NCI-H2081 treated with DMSO at 0.1 percent for 48 hours (cell line): ENCODE data around the gene NOS2.

Experiments used
- DNase-seq: peaks from one replicate; lab custom pipeline; 2025; lab: John Stamatoyannopoulos, UW

Gene NOS2

DNA sequence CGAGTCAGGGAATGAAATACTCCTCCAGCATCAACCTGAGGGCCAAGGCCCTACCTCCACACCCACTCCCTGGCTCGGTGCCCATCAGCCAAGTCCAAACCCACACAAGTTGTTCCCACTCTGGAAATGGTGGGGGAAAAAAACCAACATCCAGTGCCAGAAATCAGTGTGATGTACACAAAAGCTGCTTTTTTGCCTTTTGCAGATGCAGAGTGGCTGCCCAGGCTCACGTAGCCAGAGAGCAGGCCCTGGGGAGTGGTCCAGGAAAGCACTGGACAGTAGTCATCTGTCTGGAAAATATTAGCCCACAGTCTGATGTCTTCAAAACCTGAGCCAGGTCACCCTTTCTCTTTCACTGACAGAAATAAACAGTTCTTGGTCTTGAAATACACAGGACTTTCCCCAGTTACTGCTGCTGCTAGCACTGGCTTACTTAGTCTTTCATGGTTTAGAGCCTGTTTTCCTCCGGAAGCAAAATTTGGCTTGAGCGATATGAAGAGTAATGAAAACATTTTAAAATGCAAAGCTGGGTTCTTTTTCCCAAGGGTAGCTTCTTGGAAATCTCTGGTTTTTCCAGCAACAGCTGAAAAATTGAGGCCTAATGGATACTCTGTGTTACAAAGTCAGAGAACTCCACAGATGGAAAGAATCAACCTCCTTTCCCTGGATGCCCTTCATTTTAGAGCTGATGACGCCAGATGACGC is 18.2 kb upstream of the NOS2 start:
- DNase-seq: no peak

DNA sequence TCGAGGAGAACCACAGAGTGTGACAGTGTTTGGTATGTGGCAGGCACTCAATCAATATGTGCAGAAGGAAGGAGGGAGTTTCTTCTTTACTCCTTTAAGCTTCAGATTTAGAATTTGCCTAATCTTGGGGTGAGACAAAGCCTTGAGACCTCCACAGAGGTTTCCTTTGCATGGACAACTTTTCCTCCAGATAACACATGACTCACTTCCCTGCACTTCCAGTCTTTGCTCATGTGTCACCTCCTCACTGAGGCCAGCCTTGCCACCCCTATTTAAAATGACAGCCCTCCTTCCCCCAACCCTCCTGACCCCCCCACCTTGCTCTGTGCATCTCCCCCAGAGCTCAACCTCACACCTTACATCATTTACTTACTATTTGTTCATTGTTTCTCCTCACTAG is 17.4 kb upstream of the NOS2 start:
- DNase-seq: no peak

DNA sequence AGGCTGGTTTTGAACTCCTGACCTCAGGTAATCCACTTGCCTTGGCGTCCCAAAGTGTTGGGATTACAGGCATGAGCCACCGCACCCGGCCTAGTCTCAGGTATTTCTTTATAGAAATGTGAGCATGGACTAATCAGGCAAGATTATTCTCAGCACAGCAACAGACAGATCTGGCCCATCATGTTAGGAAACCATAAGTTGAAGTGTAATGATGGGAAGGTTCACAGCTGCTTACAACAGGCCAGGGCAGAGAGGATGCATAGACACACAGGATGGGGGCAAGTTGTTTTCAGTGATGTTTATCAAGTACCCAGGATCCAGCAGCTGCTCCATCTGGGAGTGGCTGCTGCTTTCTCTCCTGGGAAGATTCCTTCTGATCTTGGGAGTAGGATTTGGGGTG is 16.6 kb upstream of the NOS2 start:
- no peak for DNase-seq

DNA sequence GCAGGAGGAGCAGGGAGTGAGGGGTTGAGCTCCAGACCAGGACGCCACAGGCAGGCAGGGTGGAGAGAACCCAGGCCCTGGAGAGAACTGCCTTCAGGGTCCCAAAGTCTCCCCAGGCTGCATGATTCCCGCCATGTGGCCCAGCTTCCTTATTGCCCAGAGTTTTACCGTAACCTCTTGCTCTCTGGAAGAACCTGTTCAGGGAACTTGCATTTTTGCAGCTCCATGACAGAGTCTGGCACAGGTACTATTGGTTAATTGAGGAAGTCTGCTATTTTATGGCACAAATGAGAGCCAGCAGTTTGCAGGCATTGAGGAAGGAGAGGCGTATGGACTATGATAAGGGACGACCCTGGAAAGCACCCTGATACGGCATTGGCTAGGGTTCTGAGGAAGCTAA is 11.6 kb upstream of the NOS2 start:
- no peak for DNase-seq

DNA sequence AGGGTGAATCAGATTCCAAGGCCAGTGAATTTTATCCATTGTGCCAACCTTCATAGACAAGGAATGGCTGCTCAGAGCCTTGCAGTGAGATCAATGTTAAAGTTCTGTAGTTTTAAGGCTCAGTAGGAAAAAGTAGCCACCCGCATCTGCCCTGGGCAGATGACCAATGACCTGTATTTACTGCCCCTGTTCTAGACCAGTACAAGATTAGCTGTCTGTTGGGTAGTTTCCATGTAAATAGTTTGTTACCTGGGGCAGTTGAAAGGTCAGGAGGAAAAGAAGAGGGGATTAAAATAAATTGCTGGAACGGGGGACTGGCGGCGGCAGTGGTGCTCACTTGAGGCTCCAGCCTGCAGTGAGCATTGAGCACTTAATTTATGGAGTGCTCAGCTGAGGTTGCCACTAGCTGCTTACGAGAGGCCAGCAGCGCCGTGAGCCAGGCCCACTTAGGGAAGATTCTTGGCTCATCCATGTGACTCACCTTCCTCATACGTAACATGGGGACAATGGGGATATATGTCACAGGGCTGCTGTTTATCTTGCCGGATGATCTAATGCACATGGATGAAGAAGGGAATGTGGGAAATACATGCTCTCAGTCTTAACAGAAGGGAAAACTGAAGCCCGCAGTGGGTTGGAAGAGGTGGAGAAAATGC is 10.7 kb upstream of the NOS2 start:
- no peak for DNase-seq

DNA sequence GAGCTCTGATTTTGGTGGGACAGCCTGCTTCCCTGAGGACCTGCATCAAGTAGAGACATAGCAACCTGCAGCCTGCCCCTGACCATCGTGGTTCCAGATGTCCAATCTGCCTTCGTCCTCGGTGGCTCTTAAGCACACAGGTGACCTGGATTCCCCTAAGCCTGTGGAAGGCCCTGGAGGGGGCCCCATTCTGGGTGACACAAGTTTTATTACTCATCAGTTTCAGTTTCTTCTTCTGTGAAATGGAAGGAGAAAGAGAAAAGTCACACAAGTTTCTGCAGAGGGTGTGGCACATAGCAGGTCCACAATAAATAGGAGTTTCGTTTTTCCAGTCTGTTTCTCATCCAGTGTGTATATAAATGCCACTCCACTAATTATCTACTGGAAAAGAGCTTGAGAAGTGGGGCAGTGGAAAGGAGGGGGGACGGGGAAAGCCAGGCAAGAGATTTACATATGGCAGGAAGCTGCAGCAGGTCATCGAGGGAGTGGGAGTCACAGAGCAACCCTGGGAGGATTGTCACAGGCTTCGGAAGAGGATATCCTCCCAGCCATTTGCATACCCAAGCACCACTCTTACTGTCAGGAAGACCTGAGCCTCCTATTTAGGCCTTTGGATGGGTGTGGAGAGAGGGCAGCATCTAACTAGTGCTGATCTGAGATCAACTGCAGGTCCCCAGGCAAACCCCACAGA is 10.0 kb upstream of the NOS2 start:
- DNase-seq: no peak

DNA sequence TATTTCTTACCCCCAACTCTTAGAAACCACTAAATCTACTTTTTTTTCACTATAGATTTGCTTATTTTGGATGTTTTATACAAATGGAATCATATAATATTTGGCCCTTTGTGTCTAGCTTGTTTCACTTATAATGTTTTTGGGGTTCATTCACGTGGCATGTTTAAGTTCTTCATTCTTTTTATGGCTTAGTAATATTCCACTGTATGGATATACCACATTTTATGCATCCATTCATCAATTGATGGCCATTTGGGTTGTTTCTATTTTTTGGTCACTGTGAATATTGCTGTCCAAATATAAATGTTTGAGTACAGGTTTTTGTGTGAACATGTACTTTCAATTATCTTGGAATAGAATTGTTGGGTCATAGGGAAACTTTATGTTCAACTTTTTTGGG is 9.2 kb upstream of the NOS2 start:
- no peak for DNase-seq

DNA sequence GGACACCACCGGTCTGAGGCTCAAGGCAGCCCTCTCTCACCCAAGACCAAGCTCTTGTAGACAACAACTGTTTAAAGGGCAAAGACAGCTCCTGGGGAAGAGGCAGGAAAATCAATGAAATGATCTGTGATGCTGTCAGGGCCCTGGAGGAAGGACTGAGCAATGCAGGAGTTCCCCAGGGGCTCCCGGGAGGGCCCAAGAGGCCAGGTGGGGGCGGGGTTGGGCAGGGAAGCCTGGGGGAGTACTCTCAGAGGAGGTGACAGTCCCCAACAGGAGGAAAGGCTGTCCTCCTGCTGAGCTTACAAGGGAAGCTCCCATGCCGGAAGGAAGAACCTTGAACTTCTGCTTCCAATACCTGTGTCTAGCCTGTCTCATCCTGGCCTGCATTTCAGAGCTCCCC is 8.3 kb upstream of the NOS2 start:
- DNase-seq: no peak

DNA sequence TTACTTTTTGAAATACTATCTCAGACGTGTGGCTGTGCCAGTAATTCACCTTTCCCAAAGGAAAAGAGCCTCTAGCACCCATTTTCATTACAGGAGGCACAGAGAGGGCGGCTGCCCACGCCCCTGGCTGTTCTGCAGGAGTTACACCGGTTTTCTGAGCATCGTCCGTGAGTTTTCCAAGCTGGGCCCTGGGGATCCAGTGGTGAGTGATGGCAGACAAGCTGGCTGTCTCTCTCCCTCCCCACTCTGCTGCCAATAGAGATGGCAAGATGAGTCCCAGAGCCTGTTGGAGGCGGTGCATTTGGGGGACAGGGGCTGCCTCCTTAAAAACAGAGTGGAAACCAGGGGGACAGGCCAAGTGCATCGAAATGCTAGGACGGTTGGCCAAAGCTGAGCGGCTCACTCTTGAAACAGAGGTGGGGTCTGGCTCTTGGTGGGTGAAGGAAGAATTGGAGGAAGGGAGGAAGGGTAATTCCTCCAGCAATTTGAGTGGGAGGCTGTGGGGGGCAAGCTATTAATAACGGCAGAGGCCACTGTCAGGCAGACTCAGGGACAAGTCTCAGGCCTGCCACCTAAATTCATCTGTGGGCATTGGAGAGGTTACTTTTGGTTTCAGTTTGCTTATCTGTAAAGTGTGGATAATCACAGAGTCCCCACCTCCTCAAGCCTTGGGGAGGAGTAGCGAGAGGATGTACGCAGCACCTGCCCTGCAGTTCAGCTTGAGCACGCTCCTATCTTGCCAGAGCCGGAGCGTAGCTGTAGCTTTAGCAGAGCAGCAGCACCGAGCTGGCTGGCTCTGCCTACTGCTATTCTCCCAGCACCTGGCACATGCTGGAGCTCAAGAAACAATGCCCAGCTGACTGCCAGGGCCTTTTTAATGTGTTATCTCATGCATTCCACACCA is 7.5 kb upstream of the NOS2 start:
- no peak for DNase-seq

DNA sequence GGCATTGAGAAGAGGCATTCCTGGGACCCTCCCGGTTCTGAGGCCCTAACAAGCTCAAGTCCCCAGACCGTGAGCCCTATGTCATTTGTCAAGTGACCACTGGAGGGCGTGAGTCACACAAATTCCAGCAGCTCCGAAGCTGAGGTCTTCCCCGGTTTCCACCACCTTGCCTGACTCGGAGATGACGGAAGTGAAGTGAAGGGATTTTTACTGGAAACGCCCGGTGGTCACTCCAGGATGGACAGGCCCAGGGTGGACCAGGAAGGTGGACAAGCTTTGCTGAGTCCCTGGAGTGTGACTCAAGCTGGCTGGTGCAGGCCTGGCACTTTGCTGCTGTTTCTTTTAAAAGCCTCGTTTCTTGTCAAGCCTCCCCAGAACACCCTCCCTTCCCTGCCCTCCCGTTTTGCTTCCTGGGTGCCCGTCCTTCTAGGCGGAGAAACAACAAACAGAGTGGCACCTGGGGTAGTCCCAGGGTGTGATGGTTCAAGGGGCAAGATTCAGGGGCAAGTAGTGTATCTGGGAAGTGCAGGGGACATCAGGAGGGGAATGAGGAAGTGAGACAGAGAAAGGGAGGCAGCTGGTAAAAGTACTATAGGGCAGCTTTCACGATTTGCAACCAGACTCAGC is 5.3 kb upstream of the NOS2 start:
- no peak for DNase-seq

DNA sequence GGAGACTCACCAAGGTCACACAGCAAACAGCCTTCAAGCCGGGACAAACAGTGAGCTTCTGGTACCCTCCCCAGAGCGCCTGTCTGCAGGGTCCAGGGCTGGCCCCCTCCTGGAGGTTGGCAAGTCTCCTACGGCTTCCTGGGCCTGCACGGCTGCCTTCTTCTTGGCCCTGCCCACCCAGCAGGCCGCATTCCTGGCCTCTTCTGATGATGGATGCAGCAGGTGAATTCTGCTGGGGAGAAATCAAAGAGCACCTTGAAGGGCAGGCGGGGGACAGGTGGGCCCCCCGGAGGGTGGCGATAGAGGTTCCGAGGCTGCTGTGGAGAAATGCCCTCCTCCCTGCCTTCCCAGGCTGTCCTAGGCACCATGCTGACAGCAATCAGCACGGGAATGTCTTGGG is 3.8 kb upstream of the NOS2 start:
- DNase-seq: no peak

DNA sequence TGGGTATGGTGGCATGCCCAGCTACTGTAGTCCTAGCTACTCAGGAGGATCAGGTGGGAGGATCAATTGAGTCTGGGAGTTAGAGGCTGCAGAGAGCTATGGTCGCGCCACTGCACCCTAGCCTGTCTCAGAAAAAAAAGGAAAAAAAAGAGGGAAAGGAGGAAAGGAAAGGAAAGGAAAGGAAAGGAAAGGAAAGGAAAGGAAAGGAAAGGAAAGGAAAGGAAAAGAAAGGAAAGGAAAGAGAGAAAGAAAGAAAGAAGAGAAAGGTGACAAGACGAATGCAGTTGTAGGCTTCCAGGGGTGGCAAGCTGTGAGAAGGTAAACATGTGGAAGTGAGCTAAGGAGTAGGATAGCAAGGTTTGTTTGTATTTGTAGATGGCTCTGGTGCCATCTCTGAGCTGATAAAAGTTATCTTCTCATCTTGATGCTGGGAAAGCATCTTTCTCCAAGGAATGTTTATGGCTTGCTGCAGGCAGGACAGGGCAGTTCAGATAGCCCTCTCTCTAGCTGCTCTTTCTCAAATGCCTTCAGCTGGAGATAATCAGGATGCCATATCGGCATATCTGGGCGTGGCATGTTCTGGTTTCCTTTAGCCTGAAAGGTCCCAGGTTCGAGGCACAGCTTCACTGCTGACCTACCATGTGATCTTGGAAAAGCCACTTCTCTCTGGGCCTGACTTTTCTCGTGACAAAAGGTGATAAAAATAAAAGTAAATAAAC is 2.8 kb upstream of the NOS2 start:
- no peak for DNase-seq

DNA sequence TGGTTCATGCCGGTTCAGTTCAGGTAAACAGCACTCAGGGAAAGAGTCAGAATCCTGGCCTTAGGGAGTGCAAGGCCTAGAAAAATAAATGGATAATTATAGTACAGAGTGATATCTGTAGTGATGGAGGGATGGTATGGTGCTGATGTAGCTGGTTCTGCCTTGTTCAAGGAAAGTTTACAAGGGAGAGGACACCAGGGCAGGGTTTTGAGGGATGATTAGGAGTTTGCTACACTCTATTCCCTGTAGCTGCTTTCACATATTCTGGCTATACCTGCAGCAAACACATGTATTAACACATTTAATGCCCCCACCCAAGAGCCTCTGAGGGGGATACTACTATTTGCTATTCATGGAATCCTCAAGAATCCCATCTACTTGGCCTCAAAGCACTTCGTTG is 1.7 kb upstream of the NOS2 start:
- no peak for DNase-seq

DNA sequence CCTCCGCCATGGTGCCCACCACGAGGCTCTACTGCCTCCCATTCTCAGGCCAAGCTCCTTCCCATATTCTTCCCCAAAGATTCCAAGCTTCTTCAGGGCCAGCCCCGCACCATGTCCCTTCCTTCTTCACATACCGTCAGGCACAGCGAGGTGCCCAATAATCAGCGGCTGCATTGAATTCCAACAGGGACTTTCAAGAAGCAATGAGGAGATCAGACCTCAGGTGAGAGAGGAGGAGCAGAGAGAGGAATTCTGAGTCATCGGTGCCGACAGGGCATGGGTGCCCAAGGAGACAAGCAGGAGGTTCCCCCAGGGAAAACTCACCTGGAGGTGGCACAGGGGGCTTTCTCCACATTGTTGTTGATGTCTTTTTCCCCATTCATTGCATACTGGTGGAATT is 2.0 kb downstream of the NOS2 start:
- no peak for DNase-seq

DNA sequence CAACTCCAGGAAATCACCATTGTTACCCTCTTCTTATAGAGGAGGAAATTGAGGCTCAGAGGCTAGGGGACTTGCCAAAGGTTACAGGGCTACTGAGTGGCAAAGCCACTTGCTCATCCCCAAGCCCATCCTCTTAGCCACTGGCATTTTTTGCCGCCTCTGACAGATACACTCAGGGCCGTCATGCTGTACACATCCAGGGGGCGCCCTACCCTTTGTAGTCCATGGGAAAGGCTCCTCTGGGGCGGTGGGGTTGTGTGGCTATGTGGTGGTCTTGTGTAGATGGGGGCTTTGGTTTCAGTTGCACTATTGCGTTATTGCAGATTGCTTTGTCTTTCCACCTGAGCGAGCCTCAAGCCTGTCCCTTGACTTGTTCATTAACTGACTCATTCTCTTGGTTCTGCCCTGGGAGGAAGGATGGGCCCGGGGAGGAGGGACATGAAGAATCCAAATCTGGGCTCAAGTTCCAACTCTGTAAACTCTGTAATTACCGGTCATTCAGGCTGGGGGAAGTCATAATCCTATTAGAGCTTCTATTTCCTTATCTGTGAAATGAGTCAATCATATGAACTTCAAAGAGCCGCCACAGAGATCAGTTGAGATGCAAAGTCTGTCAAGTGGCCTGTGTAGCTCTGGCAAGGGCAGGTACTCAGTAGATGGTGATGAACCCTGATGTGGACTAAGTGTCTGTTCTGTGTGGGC is 2.8 kb downstream of the NOS2 start:
- DNase-seq: no peak

DNA sequence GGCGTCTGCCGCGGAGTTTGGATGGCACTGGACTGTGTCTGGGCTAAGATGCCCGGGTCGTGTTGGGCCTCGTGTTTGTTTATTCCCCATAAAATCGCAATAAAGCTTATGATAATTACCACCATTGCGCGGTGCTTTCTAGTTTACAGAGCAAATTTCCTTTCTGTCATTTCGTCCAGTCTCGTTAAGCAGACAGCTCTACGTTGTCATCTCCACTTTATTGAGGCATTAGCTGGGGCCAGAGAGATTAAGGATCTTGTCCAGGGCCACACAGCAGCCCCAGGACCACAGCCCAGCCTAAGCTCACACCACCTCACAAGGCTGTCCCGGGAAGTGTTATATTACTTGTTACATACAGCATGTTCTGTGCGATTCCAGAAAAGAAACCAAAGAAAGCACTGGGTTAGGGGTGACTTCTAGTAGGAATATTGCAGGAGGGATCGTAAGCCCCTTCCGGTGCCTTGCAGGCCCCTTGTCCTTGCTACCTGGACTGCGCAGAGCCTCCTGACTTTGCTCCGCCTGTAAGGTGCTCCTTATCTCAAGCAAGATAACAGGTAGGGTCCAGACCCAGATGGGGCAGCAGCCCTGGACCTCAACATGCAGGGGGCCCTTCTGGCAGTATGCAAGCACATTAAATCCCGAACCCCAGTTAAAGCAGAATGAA is 6.3 kb downstream of the NOS2 start:
- DNase-seq: no peak

DNA sequence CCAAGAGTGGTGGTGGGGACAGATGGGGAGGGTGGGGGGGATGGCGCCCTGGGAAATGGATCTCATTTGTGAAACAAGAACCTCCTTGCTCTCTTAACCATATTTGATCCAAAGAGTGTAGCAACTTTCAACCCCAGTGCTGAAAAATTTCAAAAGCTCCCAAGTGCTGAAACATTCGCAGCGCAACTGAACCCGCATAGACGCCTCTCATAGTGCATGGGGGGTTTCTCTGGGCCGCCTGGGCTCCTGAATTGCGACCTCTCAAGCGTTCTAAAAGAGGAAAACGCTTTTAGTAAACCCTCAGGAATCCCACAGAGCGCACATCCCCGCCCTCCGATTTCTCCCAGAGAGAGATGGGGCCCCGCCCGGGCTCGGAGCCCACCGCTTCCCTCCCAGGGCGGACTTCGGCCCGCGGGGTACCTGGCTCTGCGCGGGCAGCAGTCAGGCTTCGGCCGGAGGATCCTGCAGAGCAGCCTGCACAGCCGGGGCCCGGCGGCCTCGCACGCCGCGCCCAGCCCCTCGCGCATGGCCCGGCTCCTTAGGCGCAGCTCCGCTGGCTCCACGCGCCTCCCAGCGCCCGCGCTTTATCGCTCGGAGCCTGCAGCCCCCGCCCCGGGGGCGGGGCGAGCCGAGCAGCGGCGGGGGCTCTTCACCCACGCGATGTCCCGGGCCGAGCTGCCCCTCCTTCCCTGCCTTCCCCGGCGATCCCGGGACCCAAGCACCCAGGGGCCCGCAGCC is 7.0 kb downstream of the NOS2 start:
- no peak for DNase-seq

DNA sequence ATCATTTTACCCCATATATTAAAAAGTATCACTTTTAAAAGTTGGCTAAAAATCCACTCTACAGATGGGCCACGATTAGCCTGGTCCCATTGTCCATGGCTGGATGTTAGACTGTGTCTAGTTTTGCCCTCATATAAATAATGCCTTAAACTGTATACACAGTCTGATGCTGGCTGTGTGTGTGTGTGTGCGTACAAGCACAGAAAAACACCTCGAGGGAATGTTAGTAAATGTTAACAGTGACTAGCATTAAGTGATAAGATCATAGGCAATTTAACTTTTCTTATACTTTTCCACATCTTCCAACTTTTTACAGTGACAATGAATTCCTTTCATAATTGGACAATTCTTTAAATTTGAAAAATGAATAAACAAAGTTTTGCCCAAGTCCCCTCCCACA is 8.2 kb downstream of the NOS2 start:
- DNase-seq: no peak

DNA sequence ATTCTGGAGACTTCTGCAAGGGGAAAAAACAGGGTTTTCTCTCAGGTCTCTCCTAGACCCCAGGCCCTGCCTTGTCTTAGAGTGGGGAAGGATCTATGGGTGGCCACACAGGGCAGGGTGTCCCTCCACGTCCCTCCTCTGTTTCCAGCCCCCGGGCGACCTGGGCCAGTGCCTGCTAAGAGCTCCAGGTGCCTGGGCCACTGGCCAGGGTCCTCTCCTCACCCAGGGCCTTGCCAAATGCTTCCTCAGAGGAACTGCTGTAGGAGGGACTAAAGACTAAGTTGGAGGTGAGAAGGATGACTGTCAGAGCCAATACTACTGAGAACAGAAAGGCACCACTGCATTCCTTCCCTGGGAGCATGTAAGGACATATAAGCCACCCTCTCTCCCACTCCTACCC is 11.4 kb downstream of the NOS2 start:
- no peak for DNase-seq
